SK-N-SH (cell line): Measurements from ENCODE around the gene CZIB. TPM values are rescaled to one million over a fixed set of nuclear protein-coding genes. Genes with fewer than 3 reads are reported as not detected.

Experiments used
- CTCF ChIA-PET: fragments of 300-600, 350-600 bp; formaldehyde crosslinking; extraction: SDS; loops from one replicate; lab custom pipeline; 2021; lab: Yijun Ruan, JAX
- POLR2A ChIA-PET: fragments of 350-600 bp; sonication (Branson Sonifier 250); formaldehyde crosslinking; extraction: SDS; loops from one replicate; lab custom pipeline; 2020; ENCODE audit warnings: antibody characterized with exemption, inconsistent platforms; lab: Yijun Ruan, JAX
- DNase-seq: peaks from one replicate; pipeline ENCODE4 v3.0.0; 2012
- H2AFZ ChIP-seq: fragments of 200-600 bp; sonication (generic); 2 replicates; pipeline ENCODE4 v1.8.1; 2016; ENCODE audit warnings: antibody characterized with exemption, mild to moderate bottlenecking, low read depth
- H3F3A ChIP-seq: fragments of 200-600 bp; sonication (generic); replicated peaks from 2 replicates; pipeline ENCODE3; 2016; ENCODE audit warnings: antibody characterized with exemption, mild to moderate bottlenecking; ENCODE audit not compliant: insufficient read depth
- H3K27ac ChIP-seq, 2 experiments: fragments of 200-500 bp in 1 of 2; fragments of 200-600 bp in 1 of 2; sonication (Bioruptor generic) in 1 of 2; sonication (generic), shearing (Covaris generic) in 1 of 2; 2 replicates each; pipeline versions ENCODE4 v1.5.1 to v1.6.1; 2014 to 2016; ENCODE audit warnings: low read depth in 2 of 2, inconsistent platforms in 1 of 2, low read length in 1 of 2, mild to moderate bottlenecking in 1 of 2, mixed read lengths in 1 of 2
- H3K27me3 ChIP-seq: fragments of 200-600 bp; sonication (generic), shearing (Covaris generic); 2 replicates; pipeline ENCODE4 v1.6.1; 2016; ENCODE audit warnings: mixed run types; ENCODE audit not compliant: insufficient read depth
- H3K36me3 ChIP-seq, 2 experiments: fragments of 200-500 bp in 1 of 2; fragments of 200-600 bp in 1 of 2; sonication (Bioruptor generic) in 1 of 2; sonication (generic) in 1 of 2; replicated peaks in 1 of 2; 2 replicates each; pipeline versions ENCODE3 to v1.5.1; 2014 to 2016; ENCODE audit warnings: low read length in 1 of 2, mild to moderate bottlenecking in 1 of 2; ENCODE audit not compliant: insufficient read depth in 2 of 2, control insufficient read depth in 1 of 2
- H3K4me1 ChIP-seq, 2 experiments: fragments of 200-500 bp in 1 of 2; fragments of 200-600 bp in 1 of 2; sonication (Bioruptor generic) in 1 of 2; sonication (generic), shearing (Covaris generic) in 1 of 2; 2 replicates each; pipeline versions ENCODE4 v1.5.1 to v1.6.1; 2014 to 2016; ENCODE audit warnings: low read depth in 1 of 2, low read length in 1 of 2, mixed run types in 1 of 2; ENCODE audit not compliant: insufficient read depth in 2 of 2, control insufficient read depth in 1 of 2
- H3K4me2 ChIP-seq: fragments of 200-600 bp; sonication (generic), shearing (Covaris generic); 2 replicates; pipeline ENCODE4 v1.6.1; 2017; ENCODE audit warnings: mixed run types
- H3K4me3 ChIP-seq, 2 experiments: fragments of 200-500 bp in 1 of 2; fragments of 200-600 bp in 1 of 2; sonication (Bioruptor generic) in 1 of 2; sonication (generic), shearing (Covaris generic) in 1 of 2; 2 replicates each; pipeline versions ENCODE4 v1.5.1 to v1.8.1; 2014 to 2016; ENCODE audit warnings: low read depth in 2 of 2, inconsistent platforms in 1 of 2, low read length in 1 of 2, mild to moderate bottlenecking in 1 of 2, mixed read lengths in 1 of 2, moderate library complexity in 1 of 2
- H3K79me2 ChIP-seq: fragments of 200-600 bp; sonication (generic); 2 replicates; pipeline ENCODE4 v1.8.1; 2017; ENCODE audit warnings: mild to moderate bottlenecking; ENCODE audit not compliant: insufficient read depth
- H3K9ac ChIP-seq: fragments of 200-600 bp; sonication (generic); 2 replicates; pipeline ENCODE4 v1.6.1; 2017; ENCODE audit warnings: mixed run types
- H3K9me2 ChIP-seq: fragments of 200-600 bp; sonication (generic); 2 replicates; pipeline ENCODE4 v1.6.1; 2017; ENCODE audit warnings: mixed run types
- H3K9me3 ChIP-seq: fragments of 200-600 bp; sonication (generic); 2 replicates; pipeline ENCODE4 v1.6.1; 2017; ENCODE audit warnings: mixed run types, mild to moderate bottlenecking, moderate library complexity
- H4K20me1 ChIP-seq: fragments of 200-600 bp; sonication (generic); 2 replicates; pipeline ENCODE4 v1.6.1; 2017; ENCODE audit warnings: mild to moderate bottlenecking, mixed run types; ENCODE audit not compliant: insufficient read depth
- CTCF ChIP-seq: fragments of 200-600 bp; sonication (generic); IDR thresholded peaks from 2 replicates; pipeline ENCODE4 v1.6.1; 2017; ENCODE audit warnings: antibody characterized with exemption, mild to moderate bottlenecking, moderate library complexity
- IRF3 ChIP-seq: fragments of 150-350 bp; IDR thresholded peaks from 2 replicates; pipeline ENCODE4 v1.6.1; 2016; ENCODE audit warnings: mild to moderate bottlenecking, low read depth, low read length
- JUND ChIP-seq: IDR thresholded peaks from 2 replicates; pipeline ENCODE4 v1.4.0; 2012
- RAD21 ChIP-seq: IDR thresholded peaks from 2 replicates; pipeline ENCODE4 v1.6.1; 2012; ENCODE audit warnings: mild to moderate bottlenecking, low read length
- SIN3A ChIP-seq: IDR thresholded peaks from 2 replicates; pipeline ENCODE4 v1.6.1; 2012; ENCODE audit warnings: low read depth, mild to moderate bottlenecking, low read length, moderate library complexity, borderline replicate concordance
- SMC3 ChIP-seq: IDR thresholded peaks from 2 replicates; pipeline ENCODE4 v1.6.1; 2012; ENCODE audit warnings: low read depth, low read length, improper control_type of control experiment
- TAF1 ChIP-seq: IDR thresholded peaks from 2 replicates; pipeline ENCODE4 v1.6.1; 2012; ENCODE audit warnings: low read depth, mild to moderate bottlenecking, low read length, moderate library complexity, borderline replicate concordance
- USF2 ChIP-seq: fragments of 150-350 bp; IDR thresholded peaks from 2 replicates; pipeline ENCODE4 v1.6.1; 2017; ENCODE audit warnings: antibody characterized with exemption, low read length, low read depth, borderline replicate concordance
- YY1 ChIP-seq: IDR thresholded peaks from 2 replicates; pipeline ENCODE4 v1.4.0; 2012; ENCODE audit warnings: low read depth, mild to moderate bottlenecking
- WGBS: methylation state at CpG from one replicate; pipeline ENCODE4 v1.1.6; 2017; ENCODE audit warnings: low lambda C conversion rate; 5-methylcytosine and 5-hydroxymethylcytosine counted together
- polyA plus RNA-seq, 3 experiments: library from polyadenylated mRNA; depleted of rRNA; stranded (reverse); fragments of >200 nt; gene quantifications; 2 replicates each; pipeline ENCODE4 v1.2.3, GENCODE V29; 2012

CZIB gene
- polyA plus RNA-seq, 1 of the 3 experiments (the other 2 are of a cell fraction): 69.0 TPM

- ChIA-PET CTCF (interaction anchor here (0.8 to 5.0 kb wide), 6 partner anchors 9 to 220 kb away, joined by 3 to 24 read pairs (median 4); no protein-coding TSS in a partner anchor), POLR2A (no interaction called here)
- no peak overlapping the region for H2AFZ ChIP-seq
- no peak for DNase-seq
- H4K20me1 ChIP-seq: no peaks in the 10 kb centered on the region
- no peak overlapping the region for H3K27ac ChIP-seq
- H3K27me3 ChIP-seq: no peaks in the 10 kb centered on the region
- no peaks in the 10 kb centered on the region for H3K9me3 ChIP-seq
- H3K4me1 ChIP-seq: no peaks in the 10 kb centered on the region
- H3K79me2 ChIP-seq: no peaks in the 10 kb centered on the region
- peak; percentile 37 for TF ChIP-seq CTCF
- peak; percentile 22; the same call in 1 of the 2 replicates for TF ChIP-seq SMC3
- no peak for TF ChIP-seq IRF3
- TF ChIP-seq TAF1: no peak
- no peak for TF ChIP-seq YY1
- peak; percentile 50 for TF ChIP-seq RAD21
- no peak overlapping the region for H3K4me3 ChIP-seq
- no peak overlapping the region for H3K9ac ChIP-seq
- no peak overlapping the region for H3K4me2 ChIP-seq
- no peaks in the 10 kb centered on the region for H3K9me2 ChIP-seq
- peaks cover 1 to 47% of the 10 kb centered on the region in 2 experiments for H3K36me3 ChIP-seq
- H3F3A ChIP-seq: no peaks in the 10 kb centered on the region
These were observed 45.6 kb upstream of the CZIB start for GRCh38 chr1:53266038-53266437.

- Histone ChIP-seq H3K4me1 (no peaks in the 10 kb centered on the region), H3K4me2 (no peak overlapping the region), H3K9ac (no peak overlapping the region), H3K4me3 (no peak overlapping the region), H3K79me2 (no peaks in the 10 kb centered on the region), H3K27ac (no peak overlapping the region), H3K9me3 (no peaks in the 10 kb centered on the region), H3K36me3 (peaks cover 6 to 50% of the 10 kb centered on the region in 2 experiments), H4K20me1 (no peaks in the 10 kb centered on the region), H3K27me3 (no peaks in the 10 kb centered on the region), H3F3A (no peaks in the 10 kb centered on the region), H3K9me2 (no peaks in the 10 kb centered on the region), H2AFZ (no peak overlapping the region)
- 92% methylated on average over 4 of the region's 4 CpGs for WGBS
- no peak for DNase-seq
- TF ChIP-seq TAF1: no peak
- no peak for TF ChIP-seq SIN3A
- no peak for TF ChIP-seq JUND
- no peak for TF ChIP-seq USF2
- no peak for TF ChIP-seq YY1
- POLR2A ChIA-PET: no interaction called here
- CTCF ChIA-PET: interaction anchor here (1.2 to 5.0 kb wide), 4 partner anchors 10 to 130 kb away, joined by 3 to 24 read pairs (median 12); no protein-coding TSS in a partner anchor
These were observed 45.1 kb upstream of the CZIB start for GRCh38 chr1:53265581-53265980.
